ENCODE results near the gene LRSAM1.

LRSAM1 gene

DNA sequence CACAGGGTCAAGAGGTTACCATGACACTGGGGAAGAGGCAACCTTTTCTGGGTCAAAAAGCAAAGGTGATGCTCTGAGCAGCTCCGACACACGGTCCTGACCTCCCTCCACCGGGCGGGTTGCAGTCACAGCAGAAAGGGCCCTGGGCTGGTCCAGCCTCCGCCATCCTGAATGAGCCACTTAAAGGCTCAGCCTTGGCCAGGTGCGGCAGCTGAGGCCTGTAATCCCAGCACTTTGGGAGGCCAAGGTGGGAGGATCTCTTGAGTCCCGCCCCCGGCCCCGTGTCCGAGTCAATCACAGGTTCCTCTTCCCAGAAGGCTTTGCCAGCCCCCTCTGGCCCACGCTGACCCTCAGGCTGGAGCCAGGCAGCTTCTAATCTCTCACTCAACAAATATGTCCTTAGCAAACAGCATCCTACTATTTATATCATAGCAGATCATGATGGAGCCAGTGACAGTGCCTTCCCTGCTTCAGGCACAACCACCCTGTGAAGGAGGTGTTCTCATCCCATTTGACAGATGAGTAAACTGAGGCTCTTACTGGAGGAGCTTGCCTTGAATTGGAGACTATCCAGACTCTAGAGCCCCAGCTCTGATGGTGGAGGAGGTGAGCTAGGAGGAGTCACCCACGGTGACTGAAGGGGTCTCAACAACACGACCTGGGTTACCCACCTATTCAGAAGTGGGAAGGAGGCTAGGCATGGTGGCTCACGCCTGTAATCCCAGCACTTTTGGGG, 79.1 kb downstream of the LRSAM1 start:
- Histone ChIP-seq H3F3A (ENCODE audit: insufficient read depth, low read length) (no peaks in the 10 kb centered on the region), H3K79me2 (ENCODE audit: low read length) (no peaks in the 10 kb centered on the region), H3K9me3 (replicated peaks; ENCODE audit: insufficient read depth, low read length) (no peaks in the 10 kb centered on the region), H3K4me2 (ENCODE audit: low read depth, low read length) (no peak overlapping the region), H3K36me3 (replicated peaks; ENCODE audit: insufficient read depth, low read length) (no peaks in the 10 kb centered on the region), H2AFZ (ENCODE audit: low read length) (no peak overlapping the region), H4K20me1 (ENCODE audit: insufficient read depth, low read length) (no peaks in the 10 kb centered on the region), H3K4me3 (ENCODE audit: low read length) (no peak overlapping the region), H3K9ac (ENCODE audit: low read length) (no peak overlapping the region), H3K27me3 (replicated peaks; ENCODE audit: insufficient read depth, low read length) (no peaks in the 10 kb centered on the region), H3K4me1 (ENCODE audit: low read length) (no peaks in the 10 kb centered on the region), H3K27ac (ENCODE audit: low read length) (no peak overlapping the region), H3K9me2 (replicated peaks; ENCODE audit: insufficient read depth, low read length) (no peaks in the 10 kb centered on the region)
- no peak for DNase-seq
- TF ChIP-seq, protein P1, sequence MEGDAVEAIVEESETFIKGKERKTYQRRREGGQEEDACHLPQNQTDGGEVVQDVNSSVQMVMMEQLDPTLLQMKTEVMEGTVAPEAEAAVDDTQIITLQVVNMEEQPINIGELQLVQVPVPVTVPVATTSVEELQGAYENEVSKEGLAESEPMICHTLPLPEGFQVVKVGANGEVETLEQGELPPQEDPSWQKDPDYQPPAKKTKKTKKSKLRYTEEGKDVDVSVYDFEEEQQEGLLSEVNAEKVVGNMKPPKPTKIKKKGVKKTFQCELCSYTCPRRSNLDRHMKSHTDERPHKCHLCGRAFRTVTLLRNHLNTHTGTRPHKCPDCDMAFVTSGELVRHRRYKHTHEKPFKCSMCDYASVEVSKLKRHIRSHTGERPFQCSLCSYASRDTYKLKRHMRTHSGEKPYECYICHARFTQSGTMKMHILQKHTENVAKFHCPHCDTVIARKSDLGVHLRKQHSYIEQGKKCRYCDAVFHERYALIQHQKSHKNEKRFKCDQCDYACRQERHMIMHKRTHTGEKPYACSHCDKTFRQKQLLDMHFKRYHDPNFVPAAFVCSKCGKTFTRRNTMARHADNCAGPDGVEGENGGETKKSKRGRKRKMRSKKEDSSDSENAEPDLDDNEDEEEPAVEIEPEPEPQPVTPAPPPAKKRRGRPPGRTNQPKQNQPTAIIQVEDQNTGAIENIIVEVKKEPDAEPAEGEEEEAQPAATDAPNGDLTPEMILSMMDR (IDR thresholded peaks at IDR 0.05; ENCODE audit: low read length), result no peak
- TF ChIP-seq EZH2 (optimal IDR thresholded peaks at IDR 0.05; ENCODE audit: low read depth, low read length) (no peak), EZH2phosphoT487 (IDR thresholded peaks at IDR 0.05; ENCODE audit: low read length) (no peak)

DNA sequence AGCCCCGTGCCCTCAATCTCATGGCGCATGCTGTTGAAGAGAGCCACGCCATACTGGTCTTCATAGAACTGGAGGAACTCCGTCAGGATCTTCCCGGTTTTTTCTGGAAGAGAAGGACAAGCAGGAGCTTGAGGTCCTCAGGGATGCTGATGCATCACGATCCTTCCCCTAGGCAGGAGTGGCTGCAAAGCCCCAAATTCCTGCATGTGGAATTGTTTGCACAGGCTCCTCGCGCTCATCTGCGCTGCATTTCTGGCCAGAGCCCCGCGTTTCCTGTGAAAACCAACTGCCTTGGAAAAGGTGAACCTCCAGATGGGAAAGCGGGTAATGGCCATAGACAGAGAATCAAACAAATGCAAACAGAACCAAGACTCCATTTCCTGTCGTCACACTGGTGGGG, 80.4 kb downstream of the LRSAM1 start:
- Histone ChIP-seq H3K9me2 (replicated peaks; ENCODE audit: insufficient read depth, low read length) (no peaks in the 10 kb centered on the region), H3F3A (ENCODE audit: insufficient read depth, low read length) (no peaks in the 10 kb centered on the region), H4K20me1 (ENCODE audit: insufficient read depth, low read length) (no peaks in the 10 kb centered on the region), H3K36me3 (replicated peaks; ENCODE audit: insufficient read depth, low read length) (no peaks in the 10 kb centered on the region), H3K4me2 (ENCODE audit: low read depth, low read length) (no peak overlapping the region), H3K27me3 (replicated peaks; ENCODE audit: insufficient read depth, low read length) (no peaks in the 10 kb centered on the region), H2AFZ (ENCODE audit: low read length) (no peak overlapping the region), H3K9ac (ENCODE audit: low read length) (no peak overlapping the region), H3K4me3 (ENCODE audit: low read length) (no peak overlapping the region), H3K4me1 (ENCODE audit: low read length) (no peaks in the 10 kb centered on the region), H3K79me2 (ENCODE audit: low read length) (no peaks in the 10 kb centered on the region), H3K9me3 (replicated peaks; ENCODE audit: insufficient read depth, low read length) (no peaks in the 10 kb centered on the region), H3K27ac (ENCODE audit: low read length) (no peak overlapping the region)
- no peak for DNase-seq
- no peak for TF ChIP-seq EZH2phosphoT487 (IDR thresholded peaks at IDR 0.05; ENCODE audit: low read length)
- TF ChIP-seq EZH2 (optimal IDR thresholded peaks at IDR 0.05; ENCODE audit: low read depth, low read length), result no peak
- TF ChIP-seq, protein P1 (IDR thresholded peaks at IDR 0.05; ENCODE audit: low read length), result no peak

DNA sequence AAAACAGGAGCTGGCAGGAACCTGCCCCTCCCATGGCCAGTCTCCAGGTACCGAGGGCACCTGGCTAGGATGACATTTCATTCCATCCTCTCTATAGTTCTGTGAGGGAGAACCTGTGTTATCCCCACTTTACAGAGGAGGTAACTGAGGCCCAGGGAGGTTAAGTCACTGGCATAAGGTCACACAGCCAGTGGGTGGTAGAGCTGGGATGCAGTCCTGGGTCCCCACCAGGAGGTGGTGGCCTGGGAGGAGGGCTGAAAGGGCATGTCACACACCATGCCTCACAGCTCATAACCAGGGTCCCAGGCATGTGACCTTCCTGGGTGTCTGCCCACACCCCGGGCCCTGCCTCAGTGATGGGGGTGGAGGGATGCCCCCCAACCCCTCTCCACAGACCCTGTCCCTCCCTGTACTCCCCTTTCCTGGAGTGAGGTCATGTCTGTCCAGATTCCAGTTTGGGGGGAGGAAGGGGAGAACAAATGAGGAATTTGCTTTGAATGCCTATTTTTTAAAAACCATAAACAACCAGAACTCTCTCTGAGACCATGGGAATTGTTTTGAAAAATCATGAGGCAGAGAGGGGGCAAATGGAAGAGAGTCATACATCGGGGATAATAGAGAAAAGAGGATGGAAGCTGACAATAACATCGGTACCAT, 83.1 kb downstream of the LRSAM1 start:
- Histone ChIP-seq H3K27me3 (replicated peaks; ENCODE audit: insufficient read depth, low read length) (no peaks in the 10 kb centered on the region), H3K9me2 (replicated peaks; ENCODE audit: insufficient read depth, low read length) (no peaks in the 10 kb centered on the region), H3K9ac (ENCODE audit: low read length) (no peak overlapping the region), H3K4me3 (ENCODE audit: low read length) (no peak overlapping the region), H3F3A (ENCODE audit: insufficient read depth, low read length) (no peaks in the 10 kb centered on the region), H3K4me2 (ENCODE audit: low read depth, low read length) (no peak overlapping the region), H2AFZ (ENCODE audit: low read length) (no peak overlapping the region), H3K27ac (ENCODE audit: low read length) (no peak overlapping the region), H3K79me2 (ENCODE audit: low read length) (no peaks in the 10 kb centered on the region), H3K4me1 (ENCODE audit: low read length) (no peaks in the 10 kb centered on the region), H3K36me3 (replicated peaks; ENCODE audit: insufficient read depth, low read length) (no peaks in the 10 kb centered on the region), H3K9me3 (replicated peaks; ENCODE audit: insufficient read depth, low read length) (no peaks in the 10 kb centered on the region), H4K20me1 (ENCODE audit: insufficient read depth, low read length) (no peaks in the 10 kb centered on the region)
- no peak for TF ChIP-seq EZH2phosphoT487 (IDR thresholded peaks at IDR 0.05; ENCODE audit: low read length)
- no peak for DNase-seq

DNA sequence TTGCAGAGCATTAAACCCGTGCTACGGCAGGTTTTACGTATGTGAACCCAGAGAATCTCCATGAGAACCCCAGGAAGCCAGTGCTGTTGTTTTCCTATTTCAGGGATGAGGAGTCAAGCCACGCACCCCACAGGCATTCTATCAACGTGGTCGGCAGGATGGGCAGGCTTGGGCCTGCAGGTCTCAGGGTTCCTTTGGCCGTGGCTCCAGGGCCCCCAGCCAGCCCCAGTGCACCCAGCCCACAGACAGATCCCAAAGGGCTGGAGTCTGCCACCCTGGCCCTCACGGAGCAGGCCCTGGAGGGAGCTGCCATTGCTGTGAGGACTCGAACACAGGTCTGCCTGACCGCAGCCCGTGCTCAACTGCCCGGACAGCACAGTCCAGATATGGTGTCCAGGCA, 83.6 kb downstream of the LRSAM1 start:
- no peaks in the 10 kb centered on the region for H3K79me2 ChIP-seq (ENCODE audit: low read length)
- no peak overlapping the region for H3K9ac ChIP-seq (ENCODE audit: low read length)
- H4K20me1 ChIP-seq (ENCODE audit: insufficient read depth, low read length), result no peaks in the 10 kb centered on the region
- H3K27me3 ChIP-seq (replicated peaks; ENCODE audit: insufficient read depth, low read length), result no peaks in the 10 kb centered on the region
- H3K27ac ChIP-seq (ENCODE audit: low read length), result no peak overlapping the region
- H3K4me2 ChIP-seq (ENCODE audit: low read depth, low read length), result no peak overlapping the region
- no peaks in the 10 kb centered on the region for H3K9me3 ChIP-seq (replicated peaks; ENCODE audit: insufficient read depth, low read length)
- no peak overlapping the region for H2AFZ ChIP-seq (ENCODE audit: low read length)
- H3F3A ChIP-seq (ENCODE audit: insufficient read depth, low read length), result no peaks in the 10 kb centered on the region
- TF ChIP-seq, protein P1 (IDR thresholded peaks at IDR 0.05; ENCODE audit: low read length), result no peak
- TF ChIP-seq EZH2 (optimal IDR thresholded peaks at IDR 0.05; ENCODE audit: low read depth, low read length) (no peak), EZH2phosphoT487 (IDR thresholded peaks at IDR 0.05; ENCODE audit: low read length) (no peak)
- no peaks in the 10 kb centered on the region for H3K4me1 ChIP-seq (ENCODE audit: low read length)
- H3K4me3 ChIP-seq (ENCODE audit: low read length), result no peak overlapping the region
- no peaks in the 10 kb centered on the region for H3K36me3 ChIP-seq (replicated peaks; ENCODE audit: insufficient read depth, low read length)
- DNase-seq, result no peak
- no peaks in the 10 kb centered on the region for H3K9me2 ChIP-seq (replicated peaks; ENCODE audit: insufficient read depth, low read length)

Data from MM.1S (cell line).